Natural killer cell (primary cell): ENCODE data around the gene AP4S1. TPM values are rescaled to one million over a fixed set of nuclear protein-coding genes. Genes with fewer than 3 reads are reported as not detected.

Experiments used
- ATAC-seq, 3 donors: fragments of 150-1000 bp in 2 of 3; fragments of 200-7000 bp in 1 of 3; cut with Tn5 transposase; 1 replicate in 1 of 3; 2 replicates in 2 of 3; pipeline ENCODE4 v1.10.0; 2021; ENCODE audit warnings: mild to moderate bottlenecking in 2 of 3, moderate library complexity in 2 of 3
- DNase-seq, 2 donors: peaks; one replicate each; pipeline versions ENCODE4 v3.0.0 to v3.0.0-alpha.2; 2013 to 2021; ENCODE audit warnings: mixed read lengths in 1 of 2
- H3K27ac ChIP-seq: one replicate; pipeline ENCODE4 v1.5.1; 2013; ENCODE audit warnings: mild to moderate bottlenecking, low read length
- H3K27me3 ChIP-seq: one replicate; pipeline ENCODE4 v1.6.1; 2013; ENCODE audit warnings: low read length; ENCODE audit not compliant: control insufficient read depth, insufficient read depth
- H3K36me3 ChIP-seq: one replicate; pipeline ENCODE4 v1.6.1; 2013; ENCODE audit warnings: low read length; ENCODE audit not compliant: control insufficient read depth, insufficient read depth
- H3K4me1 ChIP-seq: one replicate; pipeline ENCODE4 v1.6.1; 2013; ENCODE audit warnings: low read length; ENCODE audit not compliant: control insufficient read depth, insufficient read depth
- H3K4me3 ChIP-seq: one replicate; pipeline ENCODE4 v1.5.1; 2013; ENCODE audit warnings: low read length
- H3K9me3 ChIP-seq: one replicate; pipeline ENCODE4 v1.6.1; 2013; ENCODE audit warnings: low read length; ENCODE audit not compliant: control insufficient read depth, insufficient read depth
- H3K27ac Mint-ChIP-seq, 2 donors: one replicate each; pipeline ENCODE4 v1.8.0; 2022; ENCODE audit warnings: mild to moderate bottlenecking in 2 of 2, mixed read lengths in 2 of 2, moderate library complexity in 1 of 2
- H3K27me3 Mint-ChIP-seq, 2 donors: one replicate each; pipeline ENCODE4 v1.8.0; 2022; ENCODE audit warnings: low read depth in 2 of 2, mixed read lengths in 2 of 2
- H3K36me3 Mint-ChIP-seq: one replicate; pipeline ENCODE4 v1.8.0; 2022; ENCODE audit warnings: mixed read lengths
- H3K4me1 Mint-ChIP-seq, 2 donors: one replicate each; pipeline ENCODE4 v1.8.0; 2022; ENCODE audit warnings: mixed read lengths in 2 of 2
- H3K4me3 Mint-ChIP-seq: one replicate; pipeline ENCODE4 v1.8.0; 2022; ENCODE audit warnings: mild to moderate bottlenecking, moderate library complexity, mixed read lengths
- H3K9me3 Mint-ChIP-seq, 2 donors: one replicate each; pipeline ENCODE4 v1.8.0; 2022; ENCODE audit warnings: mixed read lengths in 2 of 2
- CTCF ChIP-seq: fragments of 200-600 bp; IDR thresholded peaks from one replicate; pipeline ENCODE4 v1.8.0; 2022; ENCODE audit warnings: antibody characterized with exemption
- whole genome bisulfite sequencing: methylation state at CpG from one replicate; pipeline ENCODE4 v1.1.7; 2013; ENCODE audit warnings: missing lambda C conversion rate; ENCODE audit not compliant: insufficient coverage; 5-methylcytosine and 5-hydroxymethylcytosine counted together
- intact Hi-C: fragments of 100-400 bp; cut with micrococcal nuclease; formaldehyde crosslinking; loops from one replicate; pipeline ENCODE4 v1.14.2; 2022
- total RNA-seq, 4 donors: library from RNA; stranded (reverse); fragments of 120-200 nt in 1 of 4; gene quantifications; one replicate each; pipeline versions ENCODE4 v1.2.3 to v1.2.4, GENCODE V29; 2013 to 2022

Gene AP4S1
- total RNA-seq, 3 donors from 2014 or later (not counting 1 experiment from before 2014, with no cell fraction given), result 10.6 to 12.7 (median 12.4) TPM

- DNase-seq, result no peak
- Mint-ChIP-seq H3K27me3 (no peaks in the 10 kb centered on the region), H3K9me3 (no peaks in the 10 kb centered on the region), H3K4me1 (peaks cover 46 to 54% of the 10 kb centered on the region in 2 donors), H3K27ac (no peak overlapping the region), H3K36me3 (peaks cover 20% of the 10 kb centered on the region), H3K4me3 (no peak overlapping the region)
- Histone ChIP-seq H3K4me3 (no peak overlapping the region), H3K4me1 (no peaks in the 10 kb centered on the region), H3K27me3 (no peaks in the 10 kb centered on the region), H3K27ac (no peak overlapping the region), H3K36me3 (peaks cover 6% of the 10 kb centered on the region), H3K9me3 (peaks cover 12% of the 10 kb centered on the region)
- no peak for TF ChIP-seq CTCF
- WGBS, result 100% methylated on average over 1 of the region's 1 CpG
- intact Hi-C loops, result no loop called here
- ATAC-seq, result no peak
These were observed 27.2 kb upstream of the AP4S1 start for GRCh38 chr14:30998100-30998706.

DNA sequence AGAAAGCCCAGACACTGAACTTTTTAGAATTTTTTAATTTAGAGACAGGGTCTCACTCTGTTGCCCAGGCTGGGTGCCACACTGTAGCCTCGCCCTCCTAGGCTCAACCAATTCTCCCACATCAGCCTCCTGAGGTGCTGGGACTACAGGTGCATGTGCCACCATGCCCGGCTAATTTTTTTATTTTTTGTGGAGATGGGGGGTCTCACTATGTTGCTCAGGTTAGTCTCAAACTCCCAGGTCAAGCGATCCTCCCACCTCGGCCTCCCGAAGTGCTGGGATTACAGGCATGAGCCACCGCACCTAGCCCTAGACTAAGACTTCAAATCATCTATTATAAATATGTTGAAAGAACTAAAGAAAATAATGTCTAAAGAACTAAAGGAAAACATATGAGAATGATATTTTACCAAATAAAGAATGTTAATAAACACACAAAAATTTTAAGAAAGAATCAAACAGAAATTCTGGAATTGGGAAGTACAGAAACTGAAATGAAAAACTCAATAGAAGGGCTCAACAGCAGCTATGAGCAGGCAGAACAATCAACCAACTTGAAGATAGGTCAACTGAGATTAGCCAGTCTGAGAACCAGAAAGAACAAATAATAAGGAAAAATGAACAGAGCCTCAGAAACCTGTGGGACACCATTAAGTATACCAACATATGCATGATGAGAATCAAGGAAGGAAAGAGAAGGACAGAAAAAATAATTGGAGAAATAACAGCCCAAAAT lies 26.2 kb upstream of the AP4S1 start:
- Histone ChIP-seq H3K27me3 (no peaks in the 10 kb centered on the region), H3K27ac (no peak overlapping the region), H3K36me3 (peaks cover 6% of the 10 kb centered on the region), H3K4me3 (no peak overlapping the region), H3K4me1 (no peaks in the 10 kb centered on the region), H3K9me3 (peaks cover 12% of the 10 kb centered on the region)
- H3K4me3 Mint-ChIP-seq, result no peak overlapping the region
- intact Hi-C loops, result no loop called here
- TF ChIP-seq CTCF, result no peak
- no peak overlapping the region for H3K27ac Mint-ChIP-seq
- no peaks in the 10 kb centered on the region for H3K9me3 Mint-ChIP-seq
- H3K4me1 Mint-ChIP-seq, result peaks cover 51 to 54% of the 10 kb centered on the region in 2 donors
- peaks cover 20% of the 10 kb centered on the region for H3K36me3 Mint-ChIP-seq
- ATAC-seq, result no peak
- DNase-seq, result no peak
- no peaks in the 10 kb centered on the region for H3K27me3 Mint-ChIP-seq
- 96% methylated on average over 4 of the region's 6 CpGs for WGBS

GRCh38 chr14:31000629-31001338 lies 24.7 kb upstream of the AP4S1 start:
- Mint-ChIP-seq H3K27ac (no peak overlapping the region), H3K4me1 (peaks cover 37 to 46% of the 10 kb centered on the region in 2 donors), H3K27me3 (no peaks in the 10 kb centered on the region), H3K36me3 (peaks cover 20% of the 10 kb centered on the region), H3K9me3 (no peaks in the 10 kb centered on the region), H3K4me3 (no peak overlapping the region)
- no peak for ATAC-seq
- Histone ChIP-seq H3K4me3 (no peak overlapping the region), H3K9me3 (peaks cover 12% of the 10 kb centered on the region), H3K27ac (no peak overlapping the region), H3K27me3 (no peaks in the 10 kb centered on the region), H3K36me3 (peaks cover 8% of the 10 kb centered on the region), H3K4me1 (no peaks in the 10 kb centered on the region)
- whole genome bisulfite sequencing, result 94% methylated on average over 2 of the region's 3 CpGs
- intact Hi-C loops, result no loop called here
- no peak for DNase-seq
- no peak for TF ChIP-seq CTCF
